A673 (cell line): ENCODE data around the gene LDLRAD3. TPM values are rescaled to one million over a fixed set of nuclear protein-coding genes. Genes with fewer than 3 reads are reported as not detected.

Source experiments
- BruUV-seq: library from RNA; stranded (reverse); fragments of 400-500 nt; replicated peaks from 2 replicates; lab custom pipeline; 2021; lab: Mats Ljungman, UMichigan
- CTCF ChIA-PET: fragments of 300-600 bp; sonication (Branson Sonifier 250); formaldehyde crosslinking; loops from one replicate; lab custom pipeline; 2022; ENCODE audit warnings: antibody characterized with exemption; lab: Charles Lee
- POLR2A ChIA-PET: fragments of 300-600 bp; sonication (Branson Sonifier 250); formaldehyde crosslinking; loops from one replicate; lab custom pipeline; 2022; ENCODE audit warnings: antibody characterized with exemption; ENCODE audit not compliant: low non-redundant PET; lab: Charles Lee
- DNase-seq: peaks from one replicate; pipeline ENCODE4 v3.0.0-alpha.2; 2015; ENCODE audit warnings: low spot score
- H3K27ac ChIP-seq: fragments of 200-600 bp; sonication (generic); 2 replicates; pipeline ENCODE4 v1.5.1; 2016; ENCODE audit warnings: mixed run types, low read depth, mild to moderate bottlenecking, mixed read lengths, antibody characterized with exemption, low read length; ENCODE audit not compliant: poor library complexity, severe bottlenecking
- H3K27me3 ChIP-seq: fragments of 200-600 bp; sonication (generic); replicated peaks from 2 replicates; pipeline ENCODE4 v1.6.1; 2017; ENCODE audit warnings: mixed run types, low read depth, mild to moderate bottlenecking, mixed read lengths, antibody characterized with exemption, low read length; ENCODE audit not compliant: insufficient read depth, poor library complexity
- H3K36me3 ChIP-seq: fragments of 200-600 bp; sonication (generic); 2 replicates; pipeline ENCODE4 v1.6.1; 2016; ENCODE audit warnings: mixed run types, mild to moderate bottlenecking, mixed read lengths, antibody characterized with exemption, low read length; ENCODE audit not compliant: insufficient read depth, poor library complexity, severe bottlenecking
- H3K4me1 ChIP-seq: fragments of 200-600 bp; sonication (generic); 2 replicates; pipeline ENCODE4 v1.6.1; 2017; ENCODE audit warnings: mixed run types, mild to moderate bottlenecking, mixed read lengths, antibody characterized with exemption, low read length; ENCODE audit not compliant: insufficient read depth, poor library complexity, severe bottlenecking
- H3K4me3 ChIP-seq: fragments of 200-600 bp; sonication (generic); 2 replicates; pipeline ENCODE4 v1.5.1; 2016; ENCODE audit warnings: low read depth, mixed run types, mild to moderate bottlenecking, mixed read lengths, low read length; ENCODE audit not compliant: poor library complexity, severe bottlenecking
- H3K9me3 ChIP-seq: fragments of 200-600 bp; sonication (generic); 2 replicates; pipeline ENCODE4 v1.6.1; 2016; ENCODE audit warnings: mixed run types, low read depth, mild to moderate bottlenecking, mixed read lengths, antibody characterized with exemption, low read length; ENCODE audit not compliant: poor library complexity, severe bottlenecking
- EZH2 ChIP-seq: fragments of 200-600 bp; sonication (generic); IDR thresholded peaks from 2 replicates; pipeline ENCODE4 v1.6.1; 2017; ENCODE audit warnings: borderline replicate concordance, low read depth, mild to moderate bottlenecking, mixed read lengths, antibody characterized with exemption, low read length; ENCODE audit not compliant: poor library complexity, severe bottlenecking
- intact Hi-C: fragments of 100-400 bp; cut with micrococcal nuclease; formaldehyde crosslinking; loops from one replicate; pipeline ENCODE4 v1.10.0; 2022; ENCODE audit not compliant: unreplicated experiment
- total RNA-seq: library from RNA; stranded (reverse); gene quantifications from 2 replicates; pipeline ENCODE4 v1.2.3, GENCODE V29; 2021
- TF ChIP-seq, protein P1 (sequence below): fragments of 300-800, 200-600 bp; sonication (generic); conservative IDR thresholded peaks from 2 replicates; pipeline ENCODE4 v1.5.1; 2017; ENCODE audit warnings: low read depth, mild to moderate bottlenecking, antibody characterized with exemption, low read length, moderate library complexity, mixed read lengths

Gene LDLRAD3
- total RNA-seq, 1 experiment from 2014 or later: 13.1 TPM

DNA sequence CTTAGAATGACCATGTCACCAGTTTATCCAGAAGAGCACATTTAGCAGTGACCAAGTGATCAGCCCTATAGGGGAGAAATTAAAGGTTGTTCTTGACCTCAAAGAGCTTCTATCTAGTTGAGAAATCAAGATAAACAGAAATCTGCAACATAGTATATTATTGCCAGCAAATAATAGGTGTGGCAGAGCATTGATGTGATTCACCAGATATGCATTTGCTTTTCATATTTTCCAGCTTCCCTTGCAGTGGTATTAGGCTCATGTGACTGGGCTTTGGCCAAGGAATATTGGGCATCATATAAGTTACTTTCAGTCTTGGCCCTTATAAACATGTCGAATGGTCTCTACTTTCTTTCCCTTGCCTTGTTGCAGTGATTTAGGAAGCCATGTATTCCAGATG lies 310.9 kb downstream of the LDLRAD3 start:
- DNase-seq: no peak
- H3K27ac ChIP-seq: no peak overlapping the region
- no TSS peak for BruUV-seq
- peaks cover 24% of the 10 kb centered on the region for H3K27me3 ChIP-seq
- CTCF ChIA-PET: no interaction called here
- intact Hi-C loops: loop anchor here (5.0 kb wide), 2 partner anchors 122 to 212 kb away; no protein-coding TSS in a partner anchor
- no peak for TF ChIP-seq EZH2
- TF ChIP-seq, protein P1, sequence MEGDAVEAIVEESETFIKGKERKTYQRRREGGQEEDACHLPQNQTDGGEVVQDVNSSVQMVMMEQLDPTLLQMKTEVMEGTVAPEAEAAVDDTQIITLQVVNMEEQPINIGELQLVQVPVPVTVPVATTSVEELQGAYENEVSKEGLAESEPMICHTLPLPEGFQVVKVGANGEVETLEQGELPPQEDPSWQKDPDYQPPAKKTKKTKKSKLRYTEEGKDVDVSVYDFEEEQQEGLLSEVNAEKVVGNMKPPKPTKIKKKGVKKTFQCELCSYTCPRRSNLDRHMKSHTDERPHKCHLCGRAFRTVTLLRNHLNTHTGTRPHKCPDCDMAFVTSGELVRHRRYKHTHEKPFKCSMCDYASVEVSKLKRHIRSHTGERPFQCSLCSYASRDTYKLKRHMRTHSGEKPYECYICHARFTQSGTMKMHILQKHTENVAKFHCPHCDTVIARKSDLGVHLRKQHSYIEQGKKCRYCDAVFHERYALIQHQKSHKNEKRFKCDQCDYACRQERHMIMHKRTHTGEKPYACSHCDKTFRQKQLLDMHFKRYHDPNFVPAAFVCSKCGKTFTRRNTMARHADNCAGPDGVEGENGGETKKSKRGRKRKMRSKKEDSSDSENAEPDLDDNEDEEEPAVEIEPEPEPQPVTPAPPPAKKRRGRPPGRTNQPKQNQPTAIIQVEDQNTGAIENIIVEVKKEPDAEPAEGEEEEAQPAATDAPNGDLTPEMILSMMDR: no peak
- no peak overlapping the region for H3K4me3 ChIP-seq
- H3K4me1 ChIP-seq: no peaks in the 10 kb centered on the region
- POLR2A ChIA-PET: no interaction called here
- H3K9me3 ChIP-seq: no peaks in the 10 kb centered on the region
- no peaks in the 10 kb centered on the region for H3K36me3 ChIP-seq

DNA sequence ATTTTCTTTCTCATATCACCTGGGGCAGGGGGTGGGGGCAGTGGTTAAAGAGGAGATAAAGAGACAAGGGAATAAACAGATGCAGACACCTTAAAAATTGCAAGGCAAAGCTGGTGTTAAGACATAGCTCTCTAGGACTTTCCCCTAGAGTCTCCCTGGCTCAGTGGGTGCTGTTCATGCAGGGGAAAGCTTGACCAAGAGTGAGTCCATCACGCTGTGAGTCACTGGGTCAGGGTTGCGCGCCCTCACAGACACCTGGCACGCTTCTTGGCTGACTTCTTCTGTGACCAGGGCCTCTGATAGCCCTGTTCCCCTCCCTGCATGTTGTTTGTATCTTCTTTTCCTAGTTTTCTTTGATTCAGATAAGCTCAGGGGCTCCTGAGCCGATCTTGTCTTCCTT lies 313.5 kb downstream of the LDLRAD3 start:
- intact Hi-C loops: loop anchor here (5.0 kb wide), 2 partner anchors 125 to 215 kb away; no protein-coding TSS in a partner anchor
- no peak overlapping the region for H3K4me3 ChIP-seq
- TF ChIP-seq, protein P1: no peak
- TF ChIP-seq EZH2: no peak
- no peaks in the 10 kb centered on the region for H3K4me1 ChIP-seq
- CTCF ChIA-PET: interaction anchor here (0.6 to 2.7 kb wide), 5 partner anchors 10 to 1919 kb away, joined by 3 to 55 read pairs (median 5); no protein-coding TSS in a partner anchor
- no peaks in the 10 kb centered on the region for H3K36me3 ChIP-seq
- no peaks in the 10 kb centered on the region for H3K9me3 ChIP-seq
- no TSS peak for BruUV-seq
- peaks cover 20% of the 10 kb centered on the region for H3K27me3 ChIP-seq
- no peak overlapping the region for H3K27ac ChIP-seq
- DNase-seq: no peak
- POLR2A ChIA-PET: interaction anchor here (0.6 kb wide), 1 partner anchor 1329 kb away, joined by 6 read pairs; no protein-coding TSS in a partner anchor

DNA sequence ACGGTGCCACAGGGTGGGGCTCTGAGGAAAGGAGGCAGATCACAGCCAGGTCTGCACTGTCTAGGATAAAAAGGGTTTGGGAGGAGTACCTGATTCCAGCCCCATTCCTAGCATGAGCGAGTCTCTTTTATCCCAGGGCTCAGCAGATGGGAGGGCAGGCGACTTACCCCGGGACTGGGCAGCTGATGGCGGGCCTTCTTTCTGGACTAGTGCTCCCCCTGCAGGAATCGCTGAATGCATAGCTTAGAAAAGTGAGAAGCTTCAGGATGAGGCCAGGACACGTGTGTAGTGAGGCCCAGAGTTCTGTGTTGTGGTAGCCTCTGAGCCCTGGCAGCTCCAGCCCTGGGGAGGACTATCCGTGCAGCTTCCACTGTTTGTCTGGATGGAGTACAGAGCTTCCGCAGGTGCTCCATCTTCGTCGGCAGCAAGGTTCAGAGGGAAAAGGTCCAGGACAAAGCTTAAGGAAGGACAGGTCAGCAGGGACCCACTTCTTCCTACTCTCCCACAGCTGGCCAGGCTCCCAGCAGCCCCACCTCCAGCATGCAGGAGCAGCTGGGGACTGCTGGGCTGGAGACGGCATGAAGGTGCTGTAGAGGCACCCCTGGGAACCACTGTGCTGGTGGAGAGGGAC lies 315.0 kb downstream of the LDLRAD3 start:
- POLR2A ChIA-PET: interaction anchor here (0.7 kb wide), 1 partner anchor 238 kb away, joined by 3 read pairs; no protein-coding TSS in a partner anchor

More for the DNA sequence above, 315.0 kb downstream of the LDLRAD3 start:
- DNase-seq: peak; percentile 93
- CTCF ChIA-PET: interaction anchor here (0.5 to 2.7 kb wide), 27 partner anchors 8 to 771 kb away, joined by 3 to 55 read pairs (median 4); partner anchors contain the start of gene FJX1
- intact Hi-C loops: loop anchor here (2.0 to 5.0 kb wide), 5 partner anchors 127 to 772 kb away; no protein-coding TSS in a partner anchor
- Histone ChIP-seq H3K27ac (no peak overlapping the region), H3K9me3 (no peaks in the 10 kb centered on the region), H3K36me3 (no peaks in the 10 kb centered on the region), H3K27me3 (peaks cover 20% of the 10 kb centered on the region), H3K4me1 (no peaks in the 10 kb centered on the region), H3K4me3 (no peak overlapping the region)
- no TSS peak for BruUV-seq
- TF ChIP-seq, protein P1: peak; percentile 99
- no peak for TF ChIP-seq EZH2
